Measurements from ENCODE around the gene BARX1.
"Not testable (repeated sequence)": the region's sequence is repeated elsewhere in the genome, so short reads cannot be mapped to it uniquely, and the experiment has no call there.

Gene BARX1

GRCh38 chr9:93955111-93955980 lies at the start of gene BARX1:
BARX1 (minus strand) TSS chr9:93955355; CDS start chr9:93955146, 209 bp downstream.
- DNase-seq: no peak

GRCh38 chr9:94002316-94003140 lies 47.4 kb upstream of the BARX1 start:
- no peak for DNase-seq

GRCh38 chr9:93996863-93997262 lies 41.7 kb upstream of the BARX1 start:
- DNase-seq: no peak

- DNase-seq: no peak
Observed at GRCh38 chr9:93996367-93996766, 41.2 kb upstream of the BARX1 start.

- no peak for DNase-seq
Observed at GRCh38 chr9:93994545-93994944, 39.4 kb upstream of the BARX1 start.

GRCh38 chr9:93994132-93994531 lies 39.0 kb upstream of the BARX1 start:
- no peak for DNase-seq

GRCh38 chr9:93992830-93993229 lies 37.7 kb upstream of the BARX1 start:
- DNase-seq: no peak

GRCh38 chr9:93990448-93990847 lies 35.3 kb upstream of the BARX1 start:
- no peak for DNase-seq

GRCh38 chr9:93988056-93988455 lies 32.9 kb upstream of the BARX1 start:
- DNase-seq: no peak

- no peak for DNase-seq
Observed at GRCh38 chr9:93984860-93985259, 29.7 kb upstream of the BARX1 start.

GRCh38 chr9:93983875-93984274 lies 28.7 kb upstream of the BARX1 start:
- no peak for DNase-seq

- DNase-seq: no peak
Observed at GRCh38 chr9:93979721-93980120, 24.6 kb upstream of the BARX1 start.

GRCh38 chr9:93978551-93978950 lies 23.4 kb upstream of the BARX1 start:
- no peak for DNase-seq

GRCh38 chr9:93976973-93977372 lies 21.8 kb upstream of the BARX1 start:
- no peak for DNase-seq

- no peak for DNase-seq
Observed at GRCh38 chr9:93976081-93976480, 20.9 kb upstream of the BARX1 start.

- DNase-seq: no peak
Observed at GRCh38 chr9:93975262-93975661, 20.1 kb upstream of the BARX1 start.

- DNase-seq: no peak
Observed at GRCh38 chr9:93974151-93974550, 19.0 kb upstream of the BARX1 start.

- DNase-seq: not testable (repeated sequence)
Observed at GRCh38 chr9:93972655-93973054, 17.5 kb upstream of the BARX1 start.

GRCh38 chr9:93969328-93969661 lies 14.1 kb upstream of the BARX1 start:
- DNase-seq: no peak

GRCh38 chr9:93968451-93969327 lies 13.5 kb upstream of the BARX1 start:
- DNase-seq: no peak

- DNase-seq: no peak
Observed at GRCh38 chr9:93967020-93967803, 12.1 kb upstream of the BARX1 start.

All from right forelimb (tissue), 1 donor.